Liver (tissue), 3 donors: ENCODE results near the gene BFSP1.

Source experiments
- ATF3 ChIP-seq: IDR thresholded peaks from 2 replicates; pipeline ENCODE4 v1.6.1; 2016; ENCODE audit warnings: antibody characterized with exemption
- GABPA ChIP-seq, 2 donors: IDR thresholded peaks in 1 of 2; conservative IDR thresholded peaks in 1 of 2; 2 replicates each; pipeline ENCODE4 v1.6.1; 2016; ENCODE audit warnings: antibody characterized with exemption in 2 of 2, mild to moderate bottlenecking in 1 of 2, moderate library complexity in 1 of 2
- RAD21 ChIP-seq, 2 donors: IDR thresholded peaks; 2 replicates each; pipeline ENCODE4 v1.6.1; 2016; ENCODE audit warnings: antibody characterized with exemption in 2 of 2, mild to moderate bottlenecking in 2 of 2
- REST ChIP-seq: IDR thresholded peaks from 2 replicates; pipeline ENCODE4 v1.6.1; 2016; ENCODE audit warnings: antibody characterized with exemption, mild to moderate bottlenecking
- SP1 ChIP-seq: IDR thresholded peaks from 2 replicates; pipeline ENCODE4 v1.6.1; 2018; ENCODE audit warnings: antibody characterized with exemption, mild to moderate bottlenecking
- TAF1 ChIP-seq: conservative IDR thresholded peaks from 2 replicates; pipeline ENCODE4 v1.6.1; 2016; ENCODE audit warnings: antibody characterized with exemption, mild to moderate bottlenecking
- YY1 ChIP-seq: IDR thresholded peaks from 2 replicates; pipeline ENCODE4 v1.6.1; 2016; ENCODE audit warnings: antibody characterized with exemption, mild to moderate bottlenecking
- TF ChIP-seq, protein P1 (sequence below): fragments of 150-350 bp; IDR thresholded peaks from 2 replicates; pipeline ENCODE4 v1.5.1; 2017; ENCODE audit warnings: improper control_type of control experiment, low read depth, low read length; ENCODE audit not compliant: missing input control
- TF ChIP-seq, protein P2 (sequence below): IDR thresholded peaks from 2 replicates; pipeline ENCODE4 v1.6.1; 2016; ENCODE audit warnings: antibody characterized with exemption
- donor health status: healthy.
- donor health status: healthy.

GRCh38 chr20:17523326-17523725, 7.9 kb downstream of the BFSP1 start:
- TF ChIP-seq, protein P1, sequence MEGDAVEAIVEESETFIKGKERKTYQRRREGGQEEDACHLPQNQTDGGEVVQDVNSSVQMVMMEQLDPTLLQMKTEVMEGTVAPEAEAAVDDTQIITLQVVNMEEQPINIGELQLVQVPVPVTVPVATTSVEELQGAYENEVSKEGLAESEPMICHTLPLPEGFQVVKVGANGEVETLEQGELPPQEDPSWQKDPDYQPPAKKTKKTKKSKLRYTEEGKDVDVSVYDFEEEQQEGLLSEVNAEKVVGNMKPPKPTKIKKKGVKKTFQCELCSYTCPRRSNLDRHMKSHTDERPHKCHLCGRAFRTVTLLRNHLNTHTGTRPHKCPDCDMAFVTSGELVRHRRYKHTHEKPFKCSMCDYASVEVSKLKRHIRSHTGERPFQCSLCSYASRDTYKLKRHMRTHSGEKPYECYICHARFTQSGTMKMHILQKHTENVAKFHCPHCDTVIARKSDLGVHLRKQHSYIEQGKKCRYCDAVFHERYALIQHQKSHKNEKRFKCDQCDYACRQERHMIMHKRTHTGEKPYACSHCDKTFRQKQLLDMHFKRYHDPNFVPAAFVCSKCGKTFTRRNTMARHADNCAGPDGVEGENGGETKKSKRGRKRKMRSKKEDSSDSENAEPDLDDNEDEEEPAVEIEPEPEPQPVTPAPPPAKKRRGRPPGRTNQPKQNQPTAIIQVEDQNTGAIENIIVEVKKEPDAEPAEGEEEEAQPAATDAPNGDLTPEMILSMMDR: no peak
- TF ChIP-seq TAF1: no peak
- TF ChIP-seq, protein P2, sequence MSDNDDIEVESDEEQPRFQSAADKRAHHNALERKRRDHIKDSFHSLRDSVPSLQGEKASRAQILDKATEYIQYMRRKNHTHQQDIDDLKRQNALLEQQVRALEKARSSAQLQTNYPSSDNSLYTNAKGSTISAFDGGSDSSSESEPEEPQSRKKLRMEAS: no peak
- TF ChIP-seq SP1: no peak
- TF ChIP-seq RAD21 (IDR thresholded peaks at IDR 0.05): no peak
- no peak for TF ChIP-seq GABPA (IDR thresholded peaks at IDR 0.05 in 1 of 2, conservative IDR thresholded peaks at IDR 0.05 in 1 of 2)
- TF ChIP-seq YY1: no peak
- no peak for TF ChIP-seq REST
- TF ChIP-seq ATF3: no peak
